ENCODE measurements around the gene DERA. TPM values are rescaled to one million over a fixed set of nuclear protein-coding genes. Genes with fewer than 3 reads are reported as not detected.

DERA gene
- total RNA-seq, 1 experiment from 2014 or later = 43.7 TPM

DNA sequence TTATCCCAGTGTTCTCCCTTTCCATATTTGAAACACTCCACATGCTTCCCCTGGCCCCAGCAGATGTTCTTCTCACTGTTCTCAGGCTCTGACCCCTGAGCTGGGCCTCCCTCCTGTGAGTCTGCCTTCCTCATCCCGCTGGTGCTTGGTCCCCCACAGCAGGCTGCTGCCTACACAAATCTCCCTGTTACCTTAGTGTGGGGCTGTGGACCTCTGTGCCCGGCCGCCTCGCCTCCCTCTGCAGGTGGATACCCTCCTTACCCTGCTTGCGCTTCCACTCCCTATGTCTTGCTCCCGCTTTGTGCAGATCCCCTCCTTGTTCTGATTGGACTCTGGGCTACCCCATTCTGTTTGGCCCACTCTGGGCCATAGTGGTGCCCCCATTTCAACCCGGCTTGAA lies 6.9 kb downstream of the DERA start:
- no peak for DNase-seq (ENCODE audit: low spot score)
- no peak overlapping the region for H3K27ac ChIP-seq (ENCODE audit: low read depth, low read length, poor library complexity, severe bottlenecking)
- BruUV-seq (replicated peaks) = no TSS peak
- TF ChIP-seq EZH2 (IDR thresholded peaks at IDR 0.05; ENCODE audit: borderline replicate concordance, low read depth, low read length, poor library complexity, severe bottlenecking) = no peak
- TF ChIP-seq CTCF (conservative IDR thresholded peaks at IDR 0.05; ENCODE audit: low read depth, low read length) = no peak
- H3K27me3 ChIP-seq (replicated peaks; ENCODE audit: insufficient read depth, low read depth, low read length, poor library complexity) = no peaks in the 10 kb centered on the region
- intact Hi-C loops (cut with micrococcal nuclease; ENCODE audit: unreplicated experiment) = no loop called here
- POLR2A ChIA-PET (ENCODE audit: low non-redundant PET) = no interaction called here
- H3K9me3 ChIP-seq (ENCODE audit: low read depth, low read length, poor library complexity, severe bottlenecking) = no peaks in the 10 kb centered on the region
- CTCF ChIA-PET = no interaction called here
- H3K36me3 ChIP-seq (ENCODE audit: insufficient read depth, low read length, poor library complexity, severe bottlenecking) = no peaks in the 10 kb centered on the region
- H3K4me1 ChIP-seq (ENCODE audit: insufficient read depth, low read length, poor library complexity, severe bottlenecking) = peaks cover 4% of the 10 kb centered on the region
- no peak overlapping the region for H3K4me3 ChIP-seq (ENCODE audit: low read depth, low read length, poor library complexity, severe bottlenecking)

GRCh38 chr12:15919418-15919817 lies 8.3 kb downstream of the DERA start:
- intact Hi-C loops (cut with micrococcal nuclease; ENCODE audit: unreplicated experiment) = no loop called here
- ChIA-PET CTCF (no interaction called here), POLR2A (ENCODE audit: low non-redundant PET) (no interaction called here)
- TF ChIP-seq CTCF (conservative IDR thresholded peaks at IDR 0.05; ENCODE audit: low read depth, low read length) = no peak
- no peak for TF ChIP-seq EZH2 (IDR thresholded peaks at IDR 0.05; ENCODE audit: borderline replicate concordance, low read depth, low read length, poor library complexity, severe bottlenecking)
- no TSS peak for BruUV-seq (replicated peaks)
- H3K9me3 ChIP-seq (ENCODE audit: low read depth, low read length, poor library complexity, severe bottlenecking) = no peaks in the 10 kb centered on the region
- H3K27ac ChIP-seq (ENCODE audit: low read depth, low read length, poor library complexity, severe bottlenecking) = no peak overlapping the region
- no peak for DNase-seq (ENCODE audit: low spot score)
- H3K27me3 ChIP-seq (replicated peaks; ENCODE audit: insufficient read depth, low read depth, low read length, poor library complexity) = no peaks in the 10 kb centered on the region
- no peaks in the 10 kb centered on the region for H3K36me3 ChIP-seq (ENCODE audit: insufficient read depth, low read length, poor library complexity, severe bottlenecking)
- peaks cover 4% of the 10 kb centered on the region for H3K4me1 ChIP-seq (ENCODE audit: insufficient read depth, low read length, poor library complexity, severe bottlenecking)
- H3K4me3 ChIP-seq (ENCODE audit: low read depth, low read length, poor library complexity, severe bottlenecking) = no peak overlapping the region

DNA sequence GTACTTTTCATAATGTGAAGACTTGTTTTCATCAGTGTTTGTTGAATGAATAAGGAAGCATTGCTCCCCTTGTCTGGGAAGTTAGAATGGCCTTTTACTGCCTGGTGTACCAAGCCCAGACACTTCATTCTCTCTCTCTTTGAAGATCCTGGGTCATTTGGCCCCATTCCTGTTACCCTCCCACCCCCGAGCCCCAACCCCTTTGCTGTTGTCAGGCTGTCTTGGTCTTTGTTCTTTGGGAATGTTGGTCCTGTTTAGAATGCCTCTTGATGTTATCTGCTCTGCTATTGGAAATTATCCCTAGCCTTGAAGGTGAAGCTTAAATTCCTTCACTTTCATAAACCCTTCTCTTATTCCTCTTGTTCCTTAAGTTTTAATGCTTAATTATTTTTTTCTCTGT lies 13.8 kb downstream of the DERA start:
- peaks cover 25% of the 10 kb centered on the region for H3K4me1 ChIP-seq (ENCODE audit: insufficient read depth, low read length, poor library complexity, severe bottlenecking)
- no peaks in the 10 kb centered on the region for H3K9me3 ChIP-seq (ENCODE audit: low read depth, low read length, poor library complexity, severe bottlenecking)
- TF ChIP-seq EZH2 (IDR thresholded peaks at IDR 0.05; ENCODE audit: borderline replicate concordance, low read depth, low read length, poor library complexity, severe bottlenecking) = no peak
- TF ChIP-seq CTCF (conservative IDR thresholded peaks at IDR 0.05; ENCODE audit: low read depth, low read length) = no peak
- H3K27me3 ChIP-seq (replicated peaks; ENCODE audit: insufficient read depth, low read depth, low read length, poor library complexity) = no peaks in the 10 kb centered on the region
- no peak overlapping the region for H3K27ac ChIP-seq (ENCODE audit: low read depth, low read length, poor library complexity, severe bottlenecking)
- BruUV-seq (replicated peaks) = no TSS peak
- DNase-seq (ENCODE audit: low spot score) = no peak
- intact Hi-C loops (cut with micrococcal nuclease; ENCODE audit: unreplicated experiment) = no loop called here
- ChIA-PET CTCF (no interaction called here), POLR2A (ENCODE audit: low non-redundant PET) (no interaction called here)
- H3K36me3 ChIP-seq (ENCODE audit: insufficient read depth, low read length, poor library complexity, severe bottlenecking) = no peaks in the 10 kb centered on the region
- no peak overlapping the region for H3K4me3 ChIP-seq (ENCODE audit: low read depth, low read length, poor library complexity, severe bottlenecking)

All from A673 (cell line).